HepG2 (cell line): ENCODE results near the gene KIF7. TPM values are rescaled to one million over a fixed set of nuclear protein-coding genes. Genes with fewer than 3 reads are reported as not detected.

Experiments
- CAMTA2 ChIP-seq: sonication (generic); formaldehyde crosslinking; IDR thresholded peaks from 2 replicates; pipeline ENCODE4 v1.4.0; 2020; ENCODE audit warnings: mild to moderate bottlenecking, missing genetic modification reagents, borderline replicate concordance
- CHD4 ChIP-seq: fragments of 200-600 bp; sonication (generic); IDR thresholded peaks from 2 replicates; pipeline ENCODE4 v1.7.0; 2017; ENCODE audit warnings: mild to moderate bottlenecking, low read length, borderline replicate concordance
- EP300 ChIP-seq, 3 experiments: sonication (generic) in 1 of 3; formaldehyde crosslinking in 1 of 3; IDR thresholded peaks; 2 replicates each; pipeline versions ENCODE4 v1.5.1 to v1.6.1; 2011 to 2020; ENCODE audit warnings: low read depth in 2 of 3, low read length in 2 of 3, borderline replicate concordance in 1 of 3, improper control_type of control experiment in 1 of 3, mild to moderate bottlenecking in 1 of 3, missing genetic modification reagents in 1 of 3, moderate library complexity in 1 of 3
- ESRRA ChIP-seq: sonication (generic); formaldehyde crosslinking; IDR thresholded peaks from 2 replicates; pipeline ENCODE4 v1.5.1; 2020; ENCODE audit warnings: mild to moderate bottlenecking, low read depth, missing genetic modification reagents
- GABPA ChIP-seq, 2 experiments: IDR thresholded peaks; 2 replicates each; pipeline ENCODE4 v1.6.1; 2011 to 2016; ENCODE audit warnings: low read depth in 2 of 2, low read length in 1 of 2, missing biosample characterization in 1 of 2, missing genetic modification characterization in 1 of 2
- NCOA1 ChIP-seq: sonication (generic); formaldehyde crosslinking; IDR thresholded peaks from 2 replicates; pipeline ENCODE4 v1.9.0; 2021; ENCODE audit warnings: missing genetic modification reagents
- NFATC3 ChIP-seq: sonication (generic); formaldehyde crosslinking; IDR thresholded peaks from 2 replicates; pipeline ENCODE4 v1.5.1; 2020; ENCODE audit warnings: mild to moderate bottlenecking, missing genetic modification reagents
- NR2F2 ChIP-seq: IDR thresholded peaks from 2 replicates; pipeline ENCODE4 v1.6.1; 2012; ENCODE audit warnings: low read depth, inconsistent platforms, borderline replicate concordance
- RXRB ChIP-seq: IDR thresholded peaks from 2 replicates; pipeline ENCODE4 v1.6.1; 2016; ENCODE audit warnings: borderline replicate concordance, missing genetic modification reagents, missing compliant biosample characterization
- SMAD9 ChIP-seq: sonication (generic); formaldehyde crosslinking; IDR thresholded peaks from 2 replicates; pipeline ENCODE4 v1.5.1; 2020; ENCODE audit warnings: mild to moderate bottlenecking, missing genetic modification reagents
- SRSF4 ChIP-seq: fragments of 200-400 bp; formaldehyde crosslinking; IDR thresholded peaks from one replicate; pipeline ENCODE4 v1.6.1; 2018; ENCODE audit warnings: mild to moderate bottlenecking, low read depth, low read length, moderate library complexity; ENCODE audit not compliant: poor library complexity, severe bottlenecking
- ZEB1 ChIP-seq: IDR thresholded peaks from 2 replicates; pipeline ENCODE4 v1.6.1; 2012; ENCODE audit warnings: mild to moderate bottlenecking, low read depth, inconsistent platforms; ENCODE audit not compliant: insufficient replicate concordance
- ZFP37 ChIP-seq: sonication (generic); formaldehyde crosslinking; IDR thresholded peaks from 2 replicates; pipeline ENCODE4 v1.4.0; 2020; ENCODE audit warnings: missing genetic modification reagents, borderline replicate concordance
- ZMYM3 ChIP-seq: sonication (generic); formaldehyde crosslinking; IDR thresholded peaks from 2 replicates; pipeline ENCODE4 v1.5.1; 2020; ENCODE audit warnings: mild to moderate bottlenecking, missing genetic modification reagents
- ZNF34 ChIP-seq: sonication (generic); formaldehyde crosslinking; IDR thresholded peaks from 2 replicates; pipeline ENCODE4 v1.4.0; 2020; ENCODE audit warnings: mild to moderate bottlenecking, missing genetic modification reagents, borderline replicate concordance
- ZNF841 ChIP-seq: sonication (generic); formaldehyde crosslinking; IDR thresholded peaks from 2 replicates; pipeline ENCODE4 v1.8.1; 2023; ENCODE audit warnings: missing genetic modification reagents, borderline replicate concordance
- ZSCAN22 ChIP-seq: sonication (generic); formaldehyde crosslinking; IDR thresholded peaks from 2 replicates; pipeline ENCODE4 v1.4.0; 2020; ENCODE audit warnings: mild to moderate bottlenecking, missing genetic modification reagents
- polyA plus RNA-seq, 8 experiments: library from polyadenylated mRNA; depleted of rRNA in 3 of 8; stranded (reverse) in 7 of 8; unstranded in 1 of 8; fragments of >200 nt; fragmentation: Illumina TruSeq in 4 of 8; extraction: Trizol in 4 of 8; gene quantifications; 2 replicates each; pipeline versions ENCODE4 v1.2.1 to v1.2.3, GENCODE V29; 2011 to 2016; ENCODE audit warnings: low read depth in 4 of 8, missing spikeins in 1 of 8, mixed read lengths in 1 of 8; ENCODE audit not compliant: insufficient read depth in 1 of 8
- total RNA-seq, 5 experiments: library from RNA; depleted of rRNA; stranded (reverse); fragments of >200 nt; fragmentation: Illumina TruSeq; extraction: Trizol; gene quantifications; 2 replicates each; pipeline ENCODE4 v1.2.3, GENCODE V29; 2016; ENCODE audit warnings: low read depth in 1 of 5
- TF ChIP-seq, protein P1 (sequence below): sonication (generic); formaldehyde crosslinking; IDR thresholded peaks from 2 replicates; pipeline ENCODE4 v1.4.0; 2020; ENCODE audit warnings: low read depth, missing genetic modification reagents
- TF ChIP-seq, protein P2 (sequence below): sonication (generic); formaldehyde crosslinking; IDR thresholded peaks from 2 replicates; pipeline ENCODE4 v1.8.0; 2022; ENCODE audit warnings: missing genetic modification reagents, mild to moderate bottlenecking, inconsistent platforms, borderline replicate concordance
- TF ChIP-seq, protein P3 (sequence below): sonication (generic); formaldehyde crosslinking; conservative IDR thresholded peaks from 2 replicates; pipeline ENCODE4 v1.4.0; 2020; ENCODE audit warnings: missing genetic modification reagents

KIF7 gene
- total and polyA plus RNA-seq, 2 of the 13 experiments (the other 11 are each of a cell fraction or from before 2014, with no cell fraction given), result 1.5 to 6.2 TPM

DNA sequence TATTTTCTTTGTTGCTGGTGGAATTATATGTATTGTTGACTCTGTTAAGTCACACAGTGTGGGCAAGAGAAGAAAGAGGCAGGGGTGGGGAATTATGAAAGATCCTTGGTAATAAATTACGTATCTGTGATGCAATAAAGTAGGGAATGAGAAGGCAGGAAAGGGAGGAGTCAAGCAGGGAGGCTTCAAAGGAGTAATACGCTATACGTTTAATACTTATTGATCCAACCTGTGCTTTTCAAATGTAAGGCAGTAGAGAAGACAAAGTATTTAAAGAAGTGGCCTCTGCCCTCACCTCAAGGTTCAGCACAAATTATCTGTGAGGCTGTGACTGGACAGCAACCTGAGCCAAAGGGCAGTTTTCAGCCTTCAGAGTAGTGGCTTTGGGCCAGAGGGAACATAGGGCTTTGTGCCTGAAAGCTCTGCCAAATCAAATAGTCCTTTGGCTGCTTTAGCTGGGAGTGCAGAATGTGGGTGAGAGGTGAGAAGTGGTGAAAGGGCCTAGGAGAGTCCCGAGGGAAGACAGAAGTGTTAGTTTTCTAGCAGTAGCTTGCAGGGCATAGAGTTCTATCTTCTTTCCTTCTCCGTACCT lies 25.1 kb upstream of the KIF7 start (continued):
- TF ChIP-seq, protein P1, sequence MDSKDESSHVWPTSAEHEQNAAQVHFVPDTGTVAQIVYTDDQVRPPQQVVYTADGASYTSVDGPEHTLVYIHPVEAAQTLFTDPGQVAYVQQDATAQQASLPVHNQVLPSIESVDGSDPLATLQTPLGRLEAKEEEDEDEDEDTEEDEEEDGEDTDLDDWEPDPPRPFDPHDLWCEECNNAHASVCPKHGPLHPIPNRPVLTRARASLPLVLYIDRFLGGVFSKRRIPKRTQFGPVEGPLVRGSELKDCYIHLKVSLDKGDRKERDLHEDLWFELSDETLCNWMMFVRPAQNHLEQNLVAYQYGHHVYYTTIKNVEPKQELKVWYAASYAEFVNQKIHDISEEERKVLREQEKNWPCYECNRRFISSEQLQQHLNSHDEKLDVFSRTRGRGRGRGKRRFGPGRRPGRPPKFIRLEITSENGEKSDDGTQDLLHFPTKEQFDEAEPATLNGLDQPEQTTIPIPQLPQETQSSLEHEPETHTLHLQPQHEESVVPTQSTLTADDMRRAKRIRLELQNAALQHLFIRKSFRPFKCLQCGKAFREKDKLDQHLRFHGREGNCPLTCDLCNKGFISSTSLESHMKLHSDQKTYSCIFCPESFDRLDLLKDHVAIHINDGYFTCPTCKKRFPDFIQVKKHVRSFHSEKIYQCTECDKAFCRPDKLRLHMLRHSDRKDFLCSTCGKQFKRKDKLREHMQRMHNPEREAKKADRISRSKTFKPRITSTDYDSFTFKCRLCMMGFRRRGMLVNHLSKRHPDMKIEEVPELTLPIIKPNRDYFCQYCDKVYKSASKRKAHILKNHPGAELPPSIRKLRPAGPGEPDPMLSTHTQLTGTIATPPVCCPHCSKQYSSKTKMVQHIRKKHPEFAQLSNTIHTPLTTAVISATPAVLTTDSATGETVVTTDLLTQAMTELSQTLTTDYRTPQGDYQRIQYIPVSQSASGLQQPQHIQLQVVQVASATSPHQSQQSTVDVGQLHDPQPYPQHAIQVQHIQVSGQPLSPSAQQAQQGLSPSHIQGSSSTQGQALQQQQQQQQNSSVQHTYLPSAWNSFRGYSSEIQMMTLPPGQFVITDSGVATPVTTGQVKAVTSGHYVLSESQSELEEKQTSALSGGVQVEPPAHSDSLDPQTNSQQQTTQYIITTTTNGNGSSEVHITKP (CRISPR knock-in tag), result no peak
- TF ChIP-seq ZEB1 (no peak), ESRRA (CRISPR knock-in tag) (0 out of 2 replicates have a peak, but pooled peaks have one; percentile 25), CAMTA2 (CRISPR knock-in tag) (no peak), ZNF841 (no peak), ZSCAN22 (CRISPR knock-in tag) (no peak), NCOA1 (CRISPR knock-in tag) (peak; percentile 69; the same call in 1 of the 2 replicates), NR2F2 (peak; percentile 65; the same call in 1 of the 2 replicates), ZNF34 (CRISPR knock-in tag) (no peak), EP300 (IDR thresholded peaks at IDR 0.05; ENCODE audit: low read depth in 2 of 2, low read length in 2 of 2) (peak in 1 of 2 experiments; percentile 80; a peak in 1 of 4 replicates), EP300 (CRISPR knock-in tag; IDR thresholded peaks at IDR 0.05; ENCODE audit: borderline replicate concordance) (no peak; the same call in 1 of the 2 replicates), SMAD9 (CRISPR knock-in tag) (no peak), GABPA (IDR thresholded peaks at IDR 0.05; ENCODE audit: low read depth, low read length) (no peak), GABPA (CRISPR knock-in tag; IDR thresholded peaks at IDR 0.05; ENCODE audit: low read depth) (peak; percentile 55), CHD4 (peak; percentile 80; the same call in 1 of the 2 replicates), ZMYM3 (peak; percentile 58; the same call in 1 of the 2 replicates), ZFP37 (CRISPR knock-in tag) (no peak), NFATC3 (no peak), RXRB (CRISPR knock-in tag) (peak; percentile 98), SRSF4 (no peak)
- TF ChIP-seq, protein P2, sequence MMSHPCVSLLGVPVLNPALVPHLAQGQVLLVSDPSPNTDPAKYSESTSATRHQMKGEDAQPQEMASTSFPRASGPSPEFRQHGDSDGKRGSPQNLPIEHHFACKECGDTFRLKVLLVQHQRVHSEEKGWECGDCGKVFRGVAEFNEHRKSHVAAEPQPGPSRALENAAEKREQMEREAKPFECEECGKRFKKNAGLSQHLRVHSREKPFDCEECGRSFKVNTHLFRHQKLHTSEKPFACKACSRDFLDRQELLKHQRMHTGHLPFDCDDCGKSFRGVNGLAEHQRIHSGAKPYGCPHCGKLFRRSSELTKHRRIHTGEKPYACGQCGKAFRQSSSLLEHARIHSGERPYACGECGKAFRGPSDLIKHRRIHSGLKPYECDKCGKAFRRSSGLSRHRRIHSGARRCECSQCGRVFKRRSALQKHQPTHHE (CRISPR knock-in tag), result no peak
- TF ChIP-seq, protein P3, sequence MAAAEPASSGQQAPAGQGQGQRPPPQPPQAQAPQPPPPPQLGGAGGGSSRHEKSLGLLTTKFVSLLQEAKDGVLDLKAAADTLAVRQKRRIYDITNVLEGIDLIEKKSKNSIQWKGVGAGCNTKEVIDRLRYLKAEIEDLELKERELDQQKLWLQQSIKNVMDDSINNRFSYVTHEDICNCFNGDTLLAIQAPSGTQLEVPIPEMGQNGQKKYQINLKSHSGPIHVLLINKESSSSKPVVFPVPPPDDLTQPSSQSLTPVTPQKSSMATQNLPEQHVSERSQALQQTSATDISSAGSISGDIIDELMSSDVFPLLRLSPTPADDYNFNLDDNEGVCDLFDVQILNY (CRISPR knock-in tag), result no peak
